Measurements from ENCODE around the gene ANKHD1.
"Not testable (repeated sequence)": the region's sequence is repeated elsewhere in the genome, so short reads cannot be mapped to it uniquely, and the experiment has no call there.

The ANKHD1 gene

GRCh38 chr5:140565024-140565779, 163.6 kb downstream of the ANKHD1 start:
- no peak for DNase-seq

DNA sequence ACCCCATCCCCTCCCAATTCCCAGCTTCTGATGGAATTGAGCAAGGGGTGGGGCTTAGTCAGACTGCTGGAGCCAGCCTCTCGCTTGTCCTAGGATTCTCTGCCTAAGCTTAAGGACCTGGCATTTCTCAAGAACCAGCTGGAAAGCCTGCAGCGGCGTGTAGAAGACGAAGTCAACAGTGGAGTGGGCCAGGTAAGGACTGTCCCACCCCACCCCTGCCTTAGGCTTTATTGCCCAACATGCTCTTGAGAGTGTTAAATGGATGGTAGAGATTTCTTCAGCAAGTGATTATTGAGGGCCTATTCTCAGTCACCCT, 164.1 kb downstream of the ANKHD1 start:
- no peak for DNase-seq

GRCh38 chr5:140566665-140567064, 165.0 kb downstream of the ANKHD1 start:
- no peak for DNase-seq

DNA sequence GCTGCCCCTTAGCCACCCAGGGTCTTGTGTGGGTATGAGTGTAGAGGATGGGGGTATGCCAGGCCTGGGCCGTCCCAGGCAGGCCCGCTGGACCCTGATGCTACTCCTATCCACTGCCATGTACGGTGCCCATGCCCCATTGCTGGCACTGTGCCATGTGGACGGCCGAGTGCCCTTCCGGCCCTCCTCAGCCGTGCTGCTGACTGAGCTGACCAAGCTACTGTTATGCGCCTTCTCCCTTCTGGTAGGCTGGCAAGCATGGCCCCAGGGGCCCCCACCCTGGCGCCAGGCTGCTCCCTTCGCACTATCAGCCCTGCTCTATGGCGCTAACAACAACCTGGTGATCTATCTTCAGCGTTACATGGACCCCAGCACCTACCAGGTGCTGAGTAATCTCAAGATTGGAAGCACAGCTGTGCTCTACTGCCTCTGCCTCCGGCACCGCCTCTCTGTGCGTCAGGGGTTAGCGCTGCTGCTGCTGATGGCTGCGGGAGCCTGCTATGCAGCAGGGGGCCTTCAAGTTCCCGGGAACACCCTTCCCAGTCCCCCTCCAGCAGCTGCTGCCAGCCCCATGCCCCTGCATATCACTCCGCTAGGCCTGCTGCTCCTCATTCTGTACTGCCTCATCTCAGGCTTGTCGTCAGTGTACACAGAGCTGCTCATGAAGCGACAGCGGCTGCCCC, 165.6 kb downstream of the ANKHD1 start:
- DNase-seq, result no peak

DNA sequence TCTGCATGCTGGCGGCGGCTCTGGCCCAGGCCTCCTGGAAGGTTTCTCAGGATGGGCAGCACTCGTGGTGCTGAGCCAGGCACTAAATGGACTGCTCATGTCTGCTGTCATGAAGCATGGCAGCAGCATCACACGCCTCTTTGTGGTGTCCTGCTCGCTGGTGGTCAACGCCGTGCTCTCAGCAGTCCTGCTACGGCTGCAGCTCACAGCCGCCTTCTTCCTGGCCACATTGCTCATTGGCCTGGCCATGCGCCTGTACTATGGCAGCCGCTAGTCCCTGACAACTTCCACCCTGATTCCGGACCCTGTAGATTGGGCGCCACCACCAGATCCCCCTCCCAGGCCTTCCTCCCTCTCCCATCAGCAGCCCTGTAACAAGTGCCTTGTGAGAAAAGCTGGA, 166.2 kb downstream of the ANKHD1 start:
- DNase-seq, result no peak

GRCh38 chr5:140568443-140569063, 166.9 kb downstream of the ANKHD1 start:
- no peak for DNase-seq

DNA sequence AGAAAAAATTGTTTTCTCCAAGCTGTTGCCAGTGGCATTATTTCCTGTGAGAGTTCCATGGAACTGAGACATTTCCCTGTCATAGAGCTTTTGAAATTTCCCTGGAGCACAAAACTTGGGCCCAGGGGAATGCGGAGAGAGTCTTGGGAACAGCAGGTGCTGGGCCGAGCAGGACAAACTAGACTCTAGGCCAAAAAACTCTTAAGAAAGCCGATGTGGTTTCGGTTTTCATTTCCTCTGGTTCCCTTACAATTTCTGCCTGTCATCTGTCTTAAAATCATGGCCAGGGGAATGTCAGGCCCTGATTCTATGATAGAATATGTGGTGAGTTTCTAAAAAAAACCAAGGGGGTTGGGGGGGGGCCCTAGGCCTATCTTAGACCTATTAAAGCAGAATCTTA, 167.6 kb downstream of the ANKHD1 start:
- DNase-seq, result no peak

DNA sequence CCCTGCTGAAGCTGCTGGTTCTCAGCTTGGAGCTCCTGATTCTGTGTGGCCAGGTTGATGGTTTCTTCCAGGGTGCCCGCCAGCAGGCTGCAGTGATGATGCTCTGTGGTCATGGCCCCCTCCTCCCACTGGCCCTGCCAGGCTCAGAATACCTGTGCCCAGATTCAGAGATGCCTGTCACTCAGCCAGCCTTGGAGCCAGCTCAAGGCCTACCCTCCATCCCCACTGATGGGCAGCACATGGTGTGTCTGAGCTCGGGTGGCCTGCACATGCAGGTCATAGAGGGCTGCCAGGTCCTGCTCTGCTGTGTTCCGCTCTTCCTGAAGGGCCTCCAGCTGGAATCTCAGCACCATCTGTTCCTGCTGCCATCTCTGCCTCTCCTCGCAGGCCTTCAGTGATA, 168.4 kb downstream of the ANKHD1 start:
- no peak for DNase-seq

- no peak for DNase-seq
Measured at GRCh38 chr5:140570488-140570887, 168.9 kb downstream of the ANKHD1 start.

GRCh38 chr5:140571105-140571504, 169.5 kb downstream of the ANKHD1 start:
- DNase-seq, result no peak

- DNase-seq, result no peak
Measured at GRCh38 chr5:140573683-140574082, 172.1 kb downstream of the ANKHD1 start.

GRCh38 chr5:140574165-140574564, 172.5 kb downstream of the ANKHD1 start:
- DNase-seq, result no peak

DNA sequence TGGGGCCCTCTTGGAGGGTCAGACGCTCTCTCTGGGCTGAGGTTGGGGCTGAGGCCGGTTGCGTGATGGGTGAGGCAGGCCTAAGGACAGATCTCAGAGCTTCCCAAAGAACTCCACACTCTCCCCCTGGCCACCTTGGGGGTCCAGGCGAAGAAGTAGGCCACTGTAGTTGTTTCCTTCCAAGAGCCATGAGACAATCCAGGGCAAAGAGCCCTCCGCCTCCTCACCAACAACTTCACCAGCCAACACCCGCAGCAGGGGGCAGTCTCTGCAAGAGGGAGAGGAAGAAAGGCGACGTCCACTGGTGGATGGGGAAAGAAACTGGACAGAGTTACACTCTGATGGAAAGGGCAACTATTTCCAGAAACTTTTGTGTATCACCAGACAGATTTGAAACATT, 173.7 kb downstream of the ANKHD1 start:
- DNase-seq, result no peak

- DNase-seq, result no peak
Measured at GRCh38 chr5:140576776-140577201, 175.2 kb downstream of the ANKHD1 start.

DNA sequence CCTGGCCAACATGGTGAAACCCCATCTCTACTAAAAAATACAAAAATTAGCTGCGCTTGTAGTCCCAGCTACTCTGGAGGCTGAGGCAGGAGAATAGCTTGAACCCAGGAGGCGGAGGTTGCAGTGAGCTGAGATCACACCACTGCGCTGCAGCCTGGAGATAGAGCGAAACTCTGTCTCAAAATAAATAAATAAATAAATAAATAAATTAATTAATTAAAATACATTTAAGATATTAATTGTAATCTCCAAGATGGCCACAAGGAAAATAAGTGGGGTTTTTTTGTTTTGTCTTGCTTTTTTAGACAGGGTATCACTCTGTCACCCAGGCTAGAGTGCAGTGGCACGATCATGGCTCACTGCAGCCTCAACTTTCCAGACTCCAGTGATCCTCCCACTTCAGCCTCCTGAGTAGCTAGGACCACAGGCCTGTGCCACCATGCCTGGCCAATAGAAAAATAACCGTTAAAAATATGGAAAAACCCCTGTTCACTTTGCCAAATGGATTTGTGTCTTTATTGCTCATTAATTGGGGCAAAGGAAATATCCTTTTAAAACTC, 177.6 kb downstream of the ANKHD1 start:
- not testable (repeated sequence) for DNase-seq

- no peak for DNase-seq
Measured at GRCh38 chr5:140587495-140587894, 185.9 kb downstream of the ANKHD1 start.

DNA sequence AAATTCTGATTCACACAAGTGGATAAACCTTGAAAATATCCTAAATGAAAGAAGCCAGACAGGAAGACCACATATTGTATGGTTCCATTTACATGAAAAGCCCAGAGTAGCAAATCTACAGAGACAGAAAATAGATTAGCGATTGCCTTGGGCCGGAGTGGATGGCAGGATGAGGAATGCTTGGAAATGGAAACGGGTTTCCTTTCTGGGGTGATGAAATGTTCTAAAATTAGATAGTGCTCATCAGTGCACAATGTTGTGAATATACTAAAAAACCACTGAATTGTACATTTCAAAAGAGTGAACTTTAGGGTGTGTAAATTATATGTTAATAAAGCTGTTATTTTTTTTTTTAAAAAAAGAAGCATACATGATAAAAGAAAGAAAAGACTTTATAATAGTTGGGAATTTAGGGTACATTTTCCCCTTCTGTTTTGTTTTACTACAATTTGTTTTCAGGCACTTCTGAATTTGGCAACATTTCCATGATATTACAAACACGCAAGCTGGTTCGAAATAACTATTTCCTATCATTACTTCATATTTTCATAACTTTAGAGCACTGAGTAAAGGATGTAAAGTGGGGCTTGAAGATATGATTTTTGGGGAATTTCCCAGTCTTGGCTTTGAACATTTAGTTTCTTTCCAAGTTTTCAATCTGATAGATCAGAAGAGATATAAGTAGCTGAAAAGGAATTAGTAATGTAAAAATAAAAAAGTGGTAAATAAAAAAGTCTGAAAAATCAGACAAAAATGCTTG, 186.9 kb downstream of the ANKHD1 start:
- no peak for DNase-seq

Data from stimulated activated CD4-positive, alpha-beta T cell treated with anti-CD3 and anti-CD28 coated beads, Interleukin-1b, Interleukin-23, amount 100 ng/mL, for 48 hours (primary cell).